Fibroblast of skin of left biceps (primary cell): Measurements from ENCODE around the gene IL17REL.

Experiments used
- DNase-seq, 2 experiments: peaks; one replicate each; pipeline ENCODE4 v3.0.0-alpha.2; 2013; ENCODE audit warnings: low read depth in 2 of 2

The IL17REL gene

GRCh38 chr22:49967706-49968208 lies 44.8 kb downstream of the IL17REL start:
- no peak for DNase-seq

- no peak for DNase-seq
Measured at GRCh38 chr22:49966774-49967705, 45.5 kb downstream of the IL17REL start.

- no peak for DNase-seq
Measured at GRCh38 chr22:49966041-49966773, 46.4 kb downstream of the IL17REL start.

GRCh38 chr22:49965091-49966040 lies 47.2 kb downstream of the IL17REL start:
- DNase-seq, result no peak

GRCh38 chr22:49964136-49965090 lies 48.2 kb downstream of the IL17REL start:
- no peak for DNase-seq

DNA sequence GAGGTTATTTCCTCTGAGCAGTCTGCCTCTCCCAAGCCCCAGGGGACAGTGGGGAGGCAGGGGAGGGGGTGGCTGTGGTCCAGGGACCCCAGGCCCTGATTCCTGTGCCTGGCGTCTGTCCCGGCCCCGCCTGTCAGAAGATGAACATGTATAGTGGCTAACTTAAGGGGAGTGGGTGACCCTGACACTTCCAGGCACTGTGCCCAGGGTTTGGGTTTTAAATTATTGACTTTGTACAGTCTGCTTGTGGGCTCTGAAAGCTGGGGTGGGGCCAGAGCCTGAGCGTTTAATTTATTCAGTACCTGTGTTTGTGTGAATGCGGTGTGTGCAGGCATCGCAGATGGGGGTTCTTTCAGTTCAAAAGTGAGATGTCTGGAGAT lies 48.9 kb downstream of the IL17REL start:
- no peak for DNase-seq

GRCh38 chr22:49962751-49963646 lies 49.6 kb downstream of the IL17REL start:
- no peak for DNase-seq

GRCh38 chr22:49962012-49962750 lies 50.4 kb downstream of the IL17REL start:
- peak; percentile 80 for DNase-seq

GRCh38 chr22:49961601-49962011 lies 51.0 kb downstream of the IL17REL start:
- DNase-seq, result no peak

- no peak for DNase-seq
Measured at GRCh38 chr22:49961005-49961600, 51.5 kb downstream of the IL17REL start.

GRCh38 chr22:49960159-49961004 lies 52.2 kb downstream of the IL17REL start, which contains the start of gene PIM3:
Gene PIM3 (plus strand): TSS chr22:49960772. CDS start chr22:49960948, 176 bp downstream.
- peak; percentile 93 to 95 for DNase-seq

DNA sequence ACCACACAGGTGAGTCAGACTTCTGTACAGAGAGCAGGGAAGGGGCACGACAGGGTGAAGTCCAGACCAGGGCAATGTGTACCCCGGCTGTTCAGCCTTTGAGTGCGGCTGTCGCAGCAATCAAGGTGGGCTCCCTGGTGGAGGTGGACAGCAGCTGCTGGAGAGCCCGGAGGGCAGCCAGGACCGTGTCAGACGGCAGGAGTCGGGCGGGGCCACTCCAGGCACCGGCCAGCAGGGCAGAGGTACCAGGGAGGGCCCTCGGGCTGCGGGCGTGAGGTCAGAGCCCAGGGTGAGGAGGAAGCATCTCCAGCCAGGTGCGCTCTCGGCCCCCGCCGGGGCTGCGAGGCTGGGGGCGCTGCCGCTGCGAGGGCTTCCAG lies 52.8 kb downstream of the IL17REL start:
- no peak for DNase-seq

- DNase-seq, result no peak
Measured at GRCh38 chr22:49958931-49959781, 53.4 kb downstream of the IL17REL start.

GRCh38 chr22:49958366-49958921 lies 54.1 kb downstream of the IL17REL start:
- DNase-seq, result no peak

GRCh38 chr22:49957826-49958365 lies 54.7 kb downstream of the IL17REL start:
- no peak for DNase-seq
